ENCODE data around the gene GMDS.

Gene GMDS

DNA sequence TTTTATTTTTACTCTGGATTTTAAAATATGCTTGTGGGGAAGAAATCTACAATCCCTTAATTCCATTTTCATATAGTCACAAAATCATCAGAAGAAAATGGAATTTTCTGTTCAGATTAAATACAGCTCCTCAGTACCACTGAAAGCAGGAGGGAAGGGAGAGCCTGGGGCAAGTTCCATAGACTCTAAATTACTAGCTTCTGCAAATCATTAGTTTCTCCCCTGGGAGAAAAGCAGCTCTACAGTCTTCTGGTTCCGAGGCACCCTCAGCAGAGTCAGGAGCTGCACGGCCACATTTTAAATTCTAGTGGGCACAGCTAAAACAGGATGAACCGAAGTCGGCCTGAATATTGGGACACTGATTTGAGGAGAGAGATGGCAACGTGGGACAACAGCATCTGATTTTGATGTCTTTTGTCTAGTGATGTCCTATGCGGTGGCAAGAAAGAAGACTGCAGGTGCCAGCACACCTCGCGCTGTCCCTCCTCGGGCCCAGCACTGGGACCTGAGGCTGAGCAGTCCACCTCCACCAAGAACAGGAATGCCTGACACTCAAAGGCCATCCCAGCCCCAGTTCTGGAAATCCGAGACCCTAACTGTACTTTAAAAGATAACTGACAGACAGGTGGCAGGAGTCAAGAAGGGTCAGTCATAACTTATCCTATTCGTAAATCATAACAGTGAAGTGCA, 545.0 kb downstream of the GMDS start:
- no peak overlapping the region for H3K9ac ChIP-seq (ENCODE audit: low read depth, low read length)
- no peaks in the 10 kb centered on the region for H3K4me1 ChIP-seq (ENCODE audit: insufficient read depth, low read length)
- no peak overlapping the region for H3K27ac ChIP-seq (ENCODE audit: low read length)
- H3K9me3 ChIP-seq (ENCODE audit: insufficient read depth, low read length, severe bottlenecking): no peaks in the 10 kb centered on the region
- no peaks in the 10 kb centered on the region for H3K79me2 ChIP-seq (ENCODE audit: insufficient read depth, low read length)
- H3K4me3 ChIP-seq (ENCODE audit: low read depth in 1 of 2, low read length in 2 of 2): no peak overlapping the region
- TF ChIP-seq, protein P1, sequence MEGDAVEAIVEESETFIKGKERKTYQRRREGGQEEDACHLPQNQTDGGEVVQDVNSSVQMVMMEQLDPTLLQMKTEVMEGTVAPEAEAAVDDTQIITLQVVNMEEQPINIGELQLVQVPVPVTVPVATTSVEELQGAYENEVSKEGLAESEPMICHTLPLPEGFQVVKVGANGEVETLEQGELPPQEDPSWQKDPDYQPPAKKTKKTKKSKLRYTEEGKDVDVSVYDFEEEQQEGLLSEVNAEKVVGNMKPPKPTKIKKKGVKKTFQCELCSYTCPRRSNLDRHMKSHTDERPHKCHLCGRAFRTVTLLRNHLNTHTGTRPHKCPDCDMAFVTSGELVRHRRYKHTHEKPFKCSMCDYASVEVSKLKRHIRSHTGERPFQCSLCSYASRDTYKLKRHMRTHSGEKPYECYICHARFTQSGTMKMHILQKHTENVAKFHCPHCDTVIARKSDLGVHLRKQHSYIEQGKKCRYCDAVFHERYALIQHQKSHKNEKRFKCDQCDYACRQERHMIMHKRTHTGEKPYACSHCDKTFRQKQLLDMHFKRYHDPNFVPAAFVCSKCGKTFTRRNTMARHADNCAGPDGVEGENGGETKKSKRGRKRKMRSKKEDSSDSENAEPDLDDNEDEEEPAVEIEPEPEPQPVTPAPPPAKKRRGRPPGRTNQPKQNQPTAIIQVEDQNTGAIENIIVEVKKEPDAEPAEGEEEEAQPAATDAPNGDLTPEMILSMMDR (IDR thresholded peaks at IDR 0.05; ENCODE audit: borderline replicate concordance, extremely low read depth, low read length, poor library complexity, severe bottlenecking): no peak
- no peak for TF ChIP-seq EZH2 (IDR thresholded peaks at IDR 0.05; ENCODE audit: borderline replicate concordance, low read depth, low read length, severe bottlenecking)
- no peaks in the 10 kb centered on the region for H4K20me1 ChIP-seq (ENCODE audit: insufficient read depth, low read length)
- DNase-seq (no peak), ATAC-seq (ENCODE audit: insufficient read depth, low read depth) (no peak)
- H2AFZ ChIP-seq (ENCODE audit: low read depth, low read length): no peak overlapping the region
- H3K4me2 ChIP-seq (ENCODE audit: insufficient read depth, low read length): no peak overlapping the region
- no peaks in the 10 kb centered on the region for H3K27me3 ChIP-seq (ENCODE audit: insufficient read depth, low read length, poor library complexity)
- no peaks in the 10 kb centered on the region for H3K36me3 ChIP-seq (ENCODE audit: insufficient read depth, low read length)

- H2AFZ ChIP-seq (ENCODE audit: low read depth, low read length): no peak overlapping the region
These were observed 546.9 kb downstream of the GMDS start for GRCh38 chr6:1698527-1698926.

GRCh38 chr6:1697688-1698351, 547.6 kb downstream of the GMDS start:
- Histone ChIP-seq H3K27ac (ENCODE audit: low read length) (no peak overlapping the region), H3K4me1 (ENCODE audit: insufficient read depth, low read length) (no peaks in the 10 kb centered on the region), H4K20me1 (ENCODE audit: insufficient read depth, low read length) (no peaks in the 10 kb centered on the region), H3K36me3 (ENCODE audit: insufficient read depth, low read length) (no peaks in the 10 kb centered on the region), H2AFZ (ENCODE audit: low read depth, low read length) (no peak overlapping the region), H3K4me3 (ENCODE audit: low read depth in 1 of 2, low read length in 2 of 2) (no peak overlapping the region), H3K4me2 (ENCODE audit: insufficient read depth, low read length) (no peak overlapping the region), H3K27me3 (ENCODE audit: insufficient read depth, low read length, poor library complexity) (no peaks in the 10 kb centered on the region), H3K9me3 (ENCODE audit: insufficient read depth, low read length, severe bottlenecking) (no peaks in the 10 kb centered on the region), H3K9ac (ENCODE audit: low read depth, low read length) (no peak overlapping the region), H3K79me2 (ENCODE audit: insufficient read depth, low read length) (no peaks in the 10 kb centered on the region)
- DNase-seq: no peak
- no peak for TF ChIP-seq EZH2 (IDR thresholded peaks at IDR 0.05; ENCODE audit: borderline replicate concordance, low read depth, low read length, severe bottlenecking)
- TF ChIP-seq, protein P1 (IDR thresholded peaks at IDR 0.05; ENCODE audit: borderline replicate concordance, extremely low read depth, low read length, poor library complexity, severe bottlenecking): no peak
- no peak for ATAC-seq (ENCODE audit: insufficient read depth, low read depth)

More at GRCh38 chr6:1698527-1698926, 546.9 kb downstream of the GMDS start:
- DNase-seq (no peak), ATAC-seq (ENCODE audit: insufficient read depth, low read depth) (no peak)
- Histone ChIP-seq H3K27ac (ENCODE audit: low read length) (no peak overlapping the region), H3K4me3 (ENCODE audit: low read depth in 1 of 2, low read length in 2 of 2) (no peak overlapping the region), H3K79me2 (ENCODE audit: insufficient read depth, low read length) (no peaks in the 10 kb centered on the region), H4K20me1 (ENCODE audit: insufficient read depth, low read length) (no peaks in the 10 kb centered on the region), H3K9me3 (ENCODE audit: insufficient read depth, low read length, severe bottlenecking) (no peaks in the 10 kb centered on the region), H3K4me1 (ENCODE audit: insufficient read depth, low read length) (no peaks in the 10 kb centered on the region), H3K9ac (ENCODE audit: low read depth, low read length) (no peak overlapping the region), H3K4me2 (ENCODE audit: insufficient read depth, low read length) (no peak overlapping the region), H3K36me3 (ENCODE audit: insufficient read depth, low read length) (no peaks in the 10 kb centered on the region), H3K27me3 (ENCODE audit: insufficient read depth, low read length, poor library complexity) (no peaks in the 10 kb centered on the region)
- TF ChIP-seq EZH2 (IDR thresholded peaks at IDR 0.05; ENCODE audit: borderline replicate concordance, low read depth, low read length, severe bottlenecking): no peak
- TF ChIP-seq, protein P1 (IDR thresholded peaks at IDR 0.05; ENCODE audit: borderline replicate concordance, extremely low read depth, low read length, poor library complexity, severe bottlenecking): no peak

Data from DND-41 (cell line).